Spleen (tissue), 11 donors: ENCODE results near the gene RND3. TPM values are rescaled to one million over a fixed set of nuclear protein-coding genes. Genes with fewer than 3 reads are reported as not detected.
A peak's percentile ranks its signal among the peaks of the same experiment; 100 is the strongest.

Source experiments
- DNase-seq: peaks from one replicate; pipeline ENCODE4 v3.0.0-alpha.2; 2020
- H3K27ac ChIP-seq, 8 donors: fragments of 200-600 bp; sonication (generic) in 7 of 8; 1 replicate in 4 of 8; 2 replicates in 4 of 8; pipeline versions ENCODE4 v1.5.0 to v1.8.0; 2016 to 2021; ENCODE audit warnings: inconsistent platforms in 4 of 8, mild to moderate bottlenecking in 4 of 8, moderate library complexity in 1 of 8
- H3K27me3 ChIP-seq, 7 donors: fragments of 200-600 bp; sonication (generic) in 6 of 7; replicated peaks in 1 of 7; 1 replicate in 4 of 7; 2 replicates in 3 of 7; pipeline versions ENCODE4 v1.5.0 to v1.8.0; 2016 to 2021; ENCODE audit warnings: inconsistent platforms in 3 of 7, mild to moderate bottlenecking in 1 of 7
- H3K36me3 ChIP-seq, 6 donors: fragments of 200-600 bp; sonication (generic) in 5 of 6; 1 replicate in 4 of 6; 2 replicates in 2 of 6; pipeline versions ENCODE4 v1.5.0 to v1.8.0; 2016 to 2021; ENCODE audit warnings: inconsistent platforms in 2 of 6
- H3K4me1 ChIP-seq, 6 donors: fragments of 200-600 bp; sonication (generic) in 5 of 6; 1 replicate in 3 of 6; 2 replicates in 3 of 6; pipeline versions ENCODE4 v1.5.0 to v1.8.0; 2016 to 2021; ENCODE audit warnings: inconsistent platforms in 3 of 6
- H3K4me3 ChIP-seq, 8 donors: fragments of 200-600 bp; sonication (generic) in 7 of 8; 1 replicate in 4 of 8; 2 replicates in 4 of 8; pipeline versions ENCODE4 v1.5.0 to v1.8.0; 2016 to 2021; ENCODE audit warnings: inconsistent platforms in 4 of 8, mild to moderate bottlenecking in 4 of 8, moderate library complexity in 2 of 8
- H3K9me3 ChIP-seq, 8 donors: fragments of 200-600 bp; sonication (generic) in 7 of 8; 1 replicate in 4 of 8; 2 replicates in 4 of 8; pipeline versions ENCODE4 v1.5.0 to v1.8.0; 2016 to 2021; ENCODE audit warnings: inconsistent platforms in 4 of 8
- POLR2A ChIP-seq, 3 donors: fragments of 450-650 bp; IDR thresholded peaks; one replicate each; pipeline ENCODE4 v1.5.1; 2017; ENCODE audit warnings: antibody characterized with exemption in 3 of 3, mild to moderate bottlenecking in 1 of 3
- POLR2AphosphoS5 ChIP-seq, 3 donors: sonication (generic); formaldehyde crosslinking; IDR thresholded peaks; one replicate each; pipeline ENCODE4 v1.5.1; 2017; ENCODE audit warnings: antibody characterized with exemption in 3 of 3
- WGBS, 5 donors: extraction: QIAGEN DNeasy Blood & Tissue Kit in 3 of 5; methylation state at CpG; one replicate each; pipeline versions ENCODE4 v1.1.5 to v1.1.7; 2013 to 2018; 5-methylcytosine and 5-hydroxymethylcytosine counted together
- intact Hi-C: fragments of 100-400 bp; cut with DNase I; formaldehyde crosslinking; loops from one replicate; pipeline ENCODE4 v1.15.0; 2023; ENCODE audit warnings: low total_unique reads
- polyA plus RNA-seq, 3 donors: library from polyadenylated mRNA; stranded (reverse); fragments of 200-250 nt; gene quantifications; one replicate each; pipeline ENCODE4 v1.2.1, GENCODE V29; 2013
- total RNA-seq, 7 donors: library from RNA; depleted of rRNA in 3 of 7; stranded (reverse); fragments of >200 nt in 3 of 7; fragmentation: NEBNext Ultra II Directional in 4 of 7; extraction: Animal tissue kit (Norgen Biotek cat#: 25700) in 4 of 7; gene quantifications; one replicate each; pipeline versions ENCODE4 v1.1.0 to v1.2.1, GENCODE V29; 2016 to 2021
- TF ChIP-seq, protein P1 (sequence below), 11 experiments: fragments of 200-600 bp in 7 of 11; fragments of 450-650 bp in 4 of 11; sonication (generic) in 4 of 11; IDR thresholded peaks in 8 of 11; conservative IDR thresholded peaks in 3 of 11; 1 replicate in 7 of 11; 2 replicates in 4 of 11; pipeline versions ENCODE4 v1.4.0 to v1.8.0; 2016 to 2021; ENCODE audit warnings: antibody characterized with exemption in 11 of 11, inconsistent platforms in 4 of 11, mild to moderate bottlenecking in 1 of 11
- donor health status: healthy with polysubstance abuse.
- donor health status: DM: no; HTN: no; CAD: no; lungs with moderate emphysema.
- donor health status: DM: no; HTN: no; CAD: no.
- donor health status: Bipolar disorder and iron deficiency.
- donor health status: healthy.
- donor health status: DM: no; HTN: no; CAD: no.
- donor health status: DM: yes; HTN: yes; CAD: no.

Gene RND3
- total and polyA plus RNA-seq, 10 donors = 10.3 to 97.0 (median 57.8) TPM

DNA sequence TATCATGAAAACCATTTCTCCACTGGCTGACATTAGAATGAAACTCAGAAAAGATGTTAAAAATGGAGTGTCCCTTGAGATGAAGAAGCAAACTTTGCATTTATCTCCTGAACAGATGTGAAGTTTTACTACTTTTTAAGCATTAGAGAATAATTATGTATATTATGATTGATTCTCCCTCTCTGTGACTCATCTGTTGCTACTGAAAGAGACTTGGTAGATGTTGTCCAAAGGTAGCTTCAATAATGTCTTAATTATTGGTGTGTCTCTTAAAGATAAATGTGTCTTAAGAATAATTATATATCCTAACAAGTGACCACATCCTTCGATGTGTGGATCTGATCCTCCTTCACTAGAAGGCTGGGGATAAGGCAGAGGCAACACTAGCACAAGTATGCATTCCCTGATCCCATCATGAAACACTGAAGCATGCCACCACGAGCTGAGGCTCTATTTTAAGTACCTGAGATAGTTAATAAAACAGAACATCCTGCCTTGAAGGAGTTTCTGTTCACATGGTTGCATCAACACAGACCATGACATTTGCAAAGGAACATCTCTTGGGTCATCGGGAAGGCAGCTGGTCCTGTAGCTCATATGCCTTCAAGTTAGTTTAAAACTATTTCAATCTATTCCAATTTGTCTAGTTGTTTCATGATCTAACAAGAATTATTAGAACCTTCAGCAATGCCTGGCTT lies 15.5 kb downstream of the RND3 start:
- H3K36me3 ChIP-seq = peaks cover 0 to 26% (median 0%) of the 10 kb centered on the region in 6 donors
- TF ChIP-seq, protein P1, sequence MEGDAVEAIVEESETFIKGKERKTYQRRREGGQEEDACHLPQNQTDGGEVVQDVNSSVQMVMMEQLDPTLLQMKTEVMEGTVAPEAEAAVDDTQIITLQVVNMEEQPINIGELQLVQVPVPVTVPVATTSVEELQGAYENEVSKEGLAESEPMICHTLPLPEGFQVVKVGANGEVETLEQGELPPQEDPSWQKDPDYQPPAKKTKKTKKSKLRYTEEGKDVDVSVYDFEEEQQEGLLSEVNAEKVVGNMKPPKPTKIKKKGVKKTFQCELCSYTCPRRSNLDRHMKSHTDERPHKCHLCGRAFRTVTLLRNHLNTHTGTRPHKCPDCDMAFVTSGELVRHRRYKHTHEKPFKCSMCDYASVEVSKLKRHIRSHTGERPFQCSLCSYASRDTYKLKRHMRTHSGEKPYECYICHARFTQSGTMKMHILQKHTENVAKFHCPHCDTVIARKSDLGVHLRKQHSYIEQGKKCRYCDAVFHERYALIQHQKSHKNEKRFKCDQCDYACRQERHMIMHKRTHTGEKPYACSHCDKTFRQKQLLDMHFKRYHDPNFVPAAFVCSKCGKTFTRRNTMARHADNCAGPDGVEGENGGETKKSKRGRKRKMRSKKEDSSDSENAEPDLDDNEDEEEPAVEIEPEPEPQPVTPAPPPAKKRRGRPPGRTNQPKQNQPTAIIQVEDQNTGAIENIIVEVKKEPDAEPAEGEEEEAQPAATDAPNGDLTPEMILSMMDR (IDR thresholded peaks at IDR 0.05 in 8 of 11, conservative IDR thresholded peaks at IDR 0.05 in 3 of 11) = no peak
- TF ChIP-seq POLR2AphosphoS5 (IDR thresholded peaks at IDR 0.05) = no peak
- no peak for TF ChIP-seq POLR2A (IDR thresholded peaks at IDR 0.05)
- no peak for DNase-seq
- H3K4me1 ChIP-seq = peaks cover 0 to 30% (median 0%) of the 10 kb centered on the region in 6 donors
- H3K4me3 ChIP-seq = no peak overlapping the region
- no peaks in the 10 kb centered on the region for H3K27me3 ChIP-seq
- WGBS, 5 donors = 64 to 81% (median 68%) methylated on average over 3 of the region's 3 CpGs
- intact Hi-C loops = no loop called here
- no peaks in the 10 kb centered on the region for H3K9me3 ChIP-seq
- peak overlapping the region in 4 of 8 donors; percentile 16 to 82 (median 62) for H3K27ac ChIP-seq

DNA sequence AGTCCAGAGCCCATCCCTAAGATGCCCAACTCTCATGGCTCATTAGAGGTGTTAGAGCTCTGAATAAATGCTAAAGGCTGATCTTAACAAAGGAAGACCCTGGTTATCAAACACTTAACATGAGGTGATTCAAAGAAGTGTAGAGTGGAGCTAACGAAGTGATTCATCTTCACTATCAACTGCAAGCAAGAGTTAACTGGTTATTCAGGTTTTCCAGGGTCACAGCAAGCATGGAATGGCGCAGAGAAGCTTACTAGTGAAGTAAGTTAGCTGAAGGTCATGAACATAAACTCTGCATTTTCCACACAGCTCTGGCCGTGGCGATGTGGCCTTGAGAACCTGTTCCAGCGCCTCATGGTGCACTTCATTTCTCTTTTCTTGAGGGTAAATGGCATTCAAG lies 17.0 kb downstream of the RND3 start:
- H3K4me3 ChIP-seq = no peak overlapping the region

DNA sequence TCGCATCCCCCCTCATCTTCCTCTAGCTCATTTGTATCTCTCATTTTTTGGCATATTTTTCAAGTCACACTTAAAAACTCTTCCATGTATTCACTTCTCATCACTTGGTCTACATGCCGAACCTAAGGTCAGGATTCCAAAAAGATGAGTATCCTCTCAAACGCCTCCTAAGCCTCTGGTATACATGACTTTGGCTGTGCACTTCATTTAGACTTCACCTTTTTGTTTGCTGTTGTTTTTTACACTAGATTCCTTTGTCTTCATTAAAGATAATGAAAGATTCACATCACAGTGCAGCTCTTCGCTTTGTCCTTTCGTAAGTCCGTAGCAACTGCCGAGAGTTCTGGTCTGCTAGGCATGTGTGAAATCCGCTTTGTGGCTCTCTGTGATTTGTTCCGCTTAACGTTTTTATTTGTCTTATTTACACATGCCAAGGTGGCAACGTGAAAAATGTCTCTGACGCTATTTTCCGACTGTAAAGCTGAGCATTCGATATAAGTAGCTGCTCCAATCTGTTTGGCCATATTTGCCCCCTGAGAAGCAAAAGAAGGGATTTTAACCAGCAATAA lies 17.7 kb downstream of the RND3 start:
- H3K27ac ChIP-seq = peak overlapping the region in 2 of 8 donors; percentile 16 to 82
- no peak for DNase-seq
- intact Hi-C loops = no loop called here
- TF ChIP-seq POLR2AphosphoS5 (IDR thresholded peaks at IDR 0.05) (no peak), POLR2A (IDR thresholded peaks at IDR 0.05) (no peak)
- TF ChIP-seq, protein P1 (IDR thresholded peaks at IDR 0.05 in 8 of 11, conservative IDR thresholded peaks at IDR 0.05 in 3 of 11) = no peak
- no peaks in the 10 kb centered on the region for H3K27me3 ChIP-seq
- peaks cover 0 to 22% (median 0%) of the 10 kb centered on the region in 6 donors for H3K4me1 ChIP-seq
- H3K9me3 ChIP-seq = no peaks in the 10 kb centered on the region
- H3K36me3 ChIP-seq = peaks cover 0 to 26% (median 0%) of the 10 kb centered on the region in 6 donors
- no peak overlapping the region for H3K4me3 ChIP-seq
- 86 to 94% (median 86%) methylated on average over 14 of the region's 14 CpGs for WGBS, 5 donors

More for the DNA sequence above, 17.0 kb downstream of the RND3 start:
- Histone ChIP-seq H3K27ac (peak overlapping the region in 3 of 8 donors; percentile 7 to 82 (median 62)), H3K9me3 (no peaks in the 10 kb centered on the region), H3K4me1 (peaks cover 0 to 29% (median 0%) of the 10 kb centered on the region in 6 donors), H3K36me3 (peaks cover 0 to 26% (median 0%) of the 10 kb centered on the region in 6 donors), H3K27me3 (no peaks in the 10 kb centered on the region)
- no peak for DNase-seq
- 72 to 81% (median 78%) methylated on average over 5 of the region's 5 CpGs for WGBS, 5 donors
- intact Hi-C loops = no loop called here
- TF ChIP-seq POLR2A (IDR thresholded peaks at IDR 0.05) = no peak
- TF ChIP-seq POLR2AphosphoS5 (IDR thresholded peaks at IDR 0.05) = no peak
- TF ChIP-seq, protein P1 (IDR thresholded peaks at IDR 0.05 in 8 of 11, conservative IDR thresholded peaks at IDR 0.05 in 3 of 11) = no peak

DNA sequence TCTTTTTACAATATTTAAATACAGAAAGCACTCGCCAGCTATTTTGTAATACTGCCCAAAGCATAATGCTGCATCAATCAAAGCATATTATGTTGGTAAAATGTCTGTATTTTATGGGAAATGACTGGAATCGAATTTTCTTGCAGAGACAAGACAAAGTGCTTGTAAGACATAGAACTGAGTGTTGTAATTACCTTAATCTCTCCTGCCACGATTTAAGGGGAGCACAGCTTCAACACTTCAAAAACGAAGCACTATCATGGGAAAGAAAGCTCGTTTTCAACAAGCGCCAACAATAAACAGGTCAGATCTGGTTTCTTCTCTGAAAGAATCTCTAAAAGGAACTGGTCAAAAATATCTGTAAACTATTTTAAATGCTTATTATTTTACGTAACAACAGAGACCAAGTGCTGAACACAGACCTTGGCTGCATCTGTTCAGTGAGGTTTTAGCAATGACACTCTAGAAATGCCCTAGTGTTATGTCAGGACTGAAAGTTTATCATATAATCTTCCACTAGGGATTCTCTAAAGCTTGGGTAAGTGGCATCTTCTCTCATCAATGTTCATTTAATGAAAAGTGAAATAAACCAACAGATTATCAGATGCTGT lies 19.0 kb downstream of the RND3 start:
- Histone ChIP-seq H3K4me1 (peaks cover 0 to 19% (median 0%) of the 10 kb centered on the region in 6 donors), H3K4me3 (no peak overlapping the region), H3K27me3 (no peaks in the 10 kb centered on the region), H3K9me3 (no peaks in the 10 kb centered on the region), H3K36me3 (peaks cover 0 to 26% (median 0%) of the 10 kb centered on the region in 6 donors), H3K27ac (peak overlapping the region in 3 of 8 donors; percentile 5 to 63 (median 31))
- intact Hi-C loops = no loop called here
- TF ChIP-seq POLR2AphosphoS5 (IDR thresholded peaks at IDR 0.05) = no peak
- TF ChIP-seq POLR2A (IDR thresholded peaks at IDR 0.05) = no peak
- TF ChIP-seq, protein P1 (IDR thresholded peaks at IDR 0.05 in 8 of 11, conservative IDR thresholded peaks at IDR 0.05 in 3 of 11) = no peak
- no peak for DNase-seq
- WGBS, 5 donors = 57 to 78% (median 73%) methylated on average over 7 of the region's 7 CpGs
